Measurements from ENCODE around the gene DPH7. TPM values are rescaled to one million over a fixed set of nuclear protein-coding genes. Genes with fewer than 3 reads are reported as not detected.
A peak's percentile ranks its signal among the peaks of the same experiment; 100 is the strongest.

DPH7 gene
- polyA plus RNA-seq, 2 donors = 20.5 to 36.0 TPM

GRCh38 chr9:137583347-137583746, 4.6 kb upstream of the DPH7 start:
- Histone ChIP-seq H3K27ac (ENCODE audit: low read depth in 2 of 2, low read length in 1 of 2) (no peak overlapping the region), H3K27me3 (ENCODE audit: control insufficient read depth in 1 of 2, insufficient read depth in 2 of 2, low read length in 2 of 2) (no peaks in the 10 kb centered on the region), H3K4me1 (ENCODE audit: control insufficient read depth in 2 of 2, insufficient read depth in 2 of 2, low read length in 1 of 2) (peaks cover 4% of the 10 kb centered on the region in 2 donors), H3K4me3 (ENCODE audit: low read depth in 1 of 2, low read length in 2 of 2) (no peak overlapping the region), H3K9me3 (ENCODE audit: control insufficient read depth in 2 of 2, insufficient read depth in 1 of 2, low read depth in 1 of 2, low read length in 1 of 2) (no peaks in the 10 kb centered on the region), H3K36me3 (ENCODE audit: control insufficient read depth in 2 of 2, insufficient read depth in 2 of 2, low read length in 1 of 2) (peaks cover 5 to 58% of the 10 kb centered on the region in 2 donors)
- 83 to 87% methylated on average over 14 of the region's 14 CpGs for WGBS, 2 donors

- Histone ChIP-seq H3K27ac (ENCODE audit: low read depth in 2 of 2, low read length in 1 of 2) (no peak overlapping the region), H3K4me1 (ENCODE audit: control insufficient read depth in 2 of 2, insufficient read depth in 2 of 2, low read length in 1 of 2) (peaks cover 7 to 8% of the 10 kb centered on the region in 2 donors), H3K9me3 (ENCODE audit: control insufficient read depth in 2 of 2, insufficient read depth in 1 of 2, low read depth in 1 of 2, low read length in 1 of 2) (no peaks in the 10 kb centered on the region), H3K36me3 (ENCODE audit: control insufficient read depth in 2 of 2, insufficient read depth in 2 of 2, low read length in 1 of 2) (peaks cover 5 to 51% of the 10 kb centered on the region in 2 donors), H3K27me3 (ENCODE audit: control insufficient read depth in 1 of 2, insufficient read depth in 2 of 2, low read length in 2 of 2) (no peaks in the 10 kb centered on the region), H3K4me3 (ENCODE audit: low read depth in 1 of 2, low read length in 2 of 2) (no peak overlapping the region)
- WGBS, 2 donors = 78 to 83% methylated on average over 20 of the region's 20 CpGs
Observed at GRCh38 chr9:137582286-137582860, 3.6 kb upstream of the DPH7 start.

GRCh38 chr9:137581361-137582285, 2.9 kb upstream of the DPH7 start:
- 89% methylated on average over 22 of the region's 22 CpGs for WGBS, 2 donors
- H3K4me3 ChIP-seq (ENCODE audit: low read depth in 1 of 2, low read length in 2 of 2) = no peak overlapping the region
- peaks cover 7 to 8% of the 10 kb centered on the region in 2 donors for H3K4me1 ChIP-seq (ENCODE audit: control insufficient read depth in 2 of 2, insufficient read depth in 2 of 2, low read length in 1 of 2)
- no peaks in the 10 kb centered on the region for H3K27me3 ChIP-seq (ENCODE audit: control insufficient read depth in 1 of 2, insufficient read depth in 2 of 2, low read length in 2 of 2)
- H3K36me3 ChIP-seq (ENCODE audit: control insufficient read depth in 2 of 2, insufficient read depth in 2 of 2, low read length in 1 of 2) = peaks cover 5 to 44% of the 10 kb centered on the region in 2 donors
- no peaks in the 10 kb centered on the region for H3K9me3 ChIP-seq (ENCODE audit: control insufficient read depth in 2 of 2, insufficient read depth in 1 of 2, low read depth in 1 of 2, low read length in 1 of 2)
- H3K27ac ChIP-seq (ENCODE audit: low read depth in 2 of 2, low read length in 1 of 2) = no peak overlapping the region

- Histone ChIP-seq H3K36me3 (ENCODE audit: control insufficient read depth in 2 of 2, insufficient read depth in 2 of 2, low read length in 1 of 2) (peaks cover 5 to 37% of the 10 kb centered on the region in 2 donors), H3K4me1 (ENCODE audit: control insufficient read depth in 2 of 2, insufficient read depth in 2 of 2, low read length in 1 of 2) (peaks cover 8 to 9% of the 10 kb centered on the region in 2 donors), H3K27me3 (ENCODE audit: control insufficient read depth in 1 of 2, insufficient read depth in 2 of 2, low read length in 2 of 2) (no peaks in the 10 kb centered on the region), H3K27ac (ENCODE audit: low read depth in 2 of 2, low read length in 1 of 2) (no peak overlapping the region), H3K9me3 (ENCODE audit: control insufficient read depth in 2 of 2, insufficient read depth in 1 of 2, low read depth in 1 of 2, low read length in 1 of 2) (no peaks in the 10 kb centered on the region), H3K4me3 (ENCODE audit: low read depth in 1 of 2, low read length in 2 of 2) (no peak overlapping the region)
- 90 to 91% methylated on average over 4 of the region's 4 CpGs for WGBS, 2 donors
Observed at GRCh38 chr9:137580954-137581322, 2.2 kb upstream of the DPH7 start.

GRCh38 chr9:137580209-137580953, 1.7 kb upstream of the DPH7 start:
- Histone ChIP-seq H3K4me1 (ENCODE audit: control insufficient read depth in 2 of 2, insufficient read depth in 2 of 2, low read length in 1 of 2) (peaks cover 8 to 11% of the 10 kb centered on the region in 2 donors), H3K36me3 (ENCODE audit: control insufficient read depth in 2 of 2, insufficient read depth in 2 of 2, low read length in 1 of 2) (peaks cover 5 to 35% of the 10 kb centered on the region in 2 donors)

GRCh38 chr9:137579259-137579604, 507 bp upstream of the DPH7 start:
- Histone ChIP-seq H3K27me3 (ENCODE audit: control insufficient read depth in 1 of 2, insufficient read depth in 2 of 2, low read length in 2 of 2) (no peaks in the 10 kb centered on the region), H3K9me3 (ENCODE audit: control insufficient read depth in 2 of 2, insufficient read depth in 1 of 2, low read depth in 1 of 2, low read length in 1 of 2) (no peaks in the 10 kb centered on the region), H3K36me3 (ENCODE audit: control insufficient read depth in 2 of 2, insufficient read depth in 2 of 2, low read length in 1 of 2) (peaks cover 6 to 37% of the 10 kb centered on the region in 2 donors), H3K4me1 (ENCODE audit: control insufficient read depth in 2 of 2, insufficient read depth in 2 of 2, low read length in 1 of 2) (peaks cover 8 to 11% of the 10 kb centered on the region in 2 donors), H3K27ac (ENCODE audit: low read depth in 2 of 2, low read length in 1 of 2) (peak overlapping the region; percentile 82 to 89), H3K4me3 (ENCODE audit: low read depth in 1 of 2, low read length in 2 of 2) (peak overlapping the region; percentile 27 to 72)
- WGBS, 2 donors = 28 to 36% methylated on average over 19 of the region's 19 CpGs

More at GRCh38 chr9:137580209-137580953, 1.7 kb upstream of the DPH7 start:
- WGBS, 2 donors = 82 to 84% methylated on average over 23 of the region's 23 CpGs
- no peak overlapping the region for H3K4me3 ChIP-seq (ENCODE audit: low read depth in 1 of 2, low read length in 2 of 2)
- no peak overlapping the region for H3K27ac ChIP-seq (ENCODE audit: low read depth in 2 of 2, low read length in 1 of 2)
- H3K9me3 ChIP-seq (ENCODE audit: control insufficient read depth in 2 of 2, insufficient read depth in 1 of 2, low read depth in 1 of 2, low read length in 1 of 2) = no peaks in the 10 kb centered on the region
- H3K27me3 ChIP-seq (ENCODE audit: control insufficient read depth in 1 of 2, insufficient read depth in 2 of 2, low read length in 2 of 2) = no peaks in the 10 kb centered on the region

- WGBS, 2 donors = 82 to 85% methylated on average over 12 of the region's 12 CpGs
- no peaks in the 10 kb centered on the region for H3K27me3 ChIP-seq (ENCODE audit: control insufficient read depth in 1 of 2, insufficient read depth in 2 of 2, low read length in 2 of 2)
- no peak overlapping the region for H3K4me3 ChIP-seq (ENCODE audit: low read depth in 1 of 2, low read length in 2 of 2)
- H3K9me3 ChIP-seq (ENCODE audit: control insufficient read depth in 2 of 2, insufficient read depth in 1 of 2, low read depth in 1 of 2, low read length in 1 of 2) = no peaks in the 10 kb centered on the region
- H3K4me1 ChIP-seq (ENCODE audit: control insufficient read depth in 2 of 2, insufficient read depth in 2 of 2, low read length in 1 of 2) = peaks cover 8 to 11% of the 10 kb centered on the region in 2 donors
- H3K27ac ChIP-seq (ENCODE audit: low read depth in 2 of 2, low read length in 1 of 2) = no peak overlapping the region
- peaks cover 4 to 19% of the 10 kb centered on the region in 2 donors for H3K36me3 ChIP-seq (ENCODE audit: control insufficient read depth in 2 of 2, insufficient read depth in 2 of 2, low read length in 1 of 2)
Observed at GRCh38 chr9:137575716-137576411, 2.9 kb downstream of the DPH7 start.

- peaks cover 8 to 11% of the 10 kb centered on the region in 2 donors for H3K4me1 ChIP-seq (ENCODE audit: control insufficient read depth in 2 of 2, insufficient read depth in 2 of 2, low read length in 1 of 2)
- WGBS, 2 donors = 61 to 63% methylated on average over 9 of the region's 9 CpGs
- H3K9me3 ChIP-seq (ENCODE audit: control insufficient read depth in 2 of 2, insufficient read depth in 1 of 2, low read depth in 1 of 2, low read length in 1 of 2) = no peaks in the 10 kb centered on the region
- no peaks in the 10 kb centered on the region for H3K27me3 ChIP-seq (ENCODE audit: control insufficient read depth in 1 of 2, insufficient read depth in 2 of 2, low read length in 2 of 2)
- H3K4me3 ChIP-seq (ENCODE audit: low read depth in 1 of 2, low read length in 2 of 2) = no peak overlapping the region
- H3K27ac ChIP-seq (ENCODE audit: low read depth in 2 of 2, low read length in 1 of 2) = no peak overlapping the region
- H3K36me3 ChIP-seq (ENCODE audit: control insufficient read depth in 2 of 2, insufficient read depth in 2 of 2, low read length in 1 of 2) = peaks cover 7 to 19% of the 10 kb centered on the region in 2 donors
Observed at GRCh38 chr9:137575364-137575715, 3.4 kb downstream of the DPH7 start.

GRCh38 chr9:137574192-137574591, 4.5 kb downstream of the DPH7 start:
- Histone ChIP-seq H3K9me3 (ENCODE audit: control insufficient read depth in 2 of 2, insufficient read depth in 1 of 2, low read depth in 1 of 2, low read length in 1 of 2) (no peaks in the 10 kb centered on the region), H3K4me3 (ENCODE audit: low read depth in 1 of 2, low read length in 2 of 2) (no peak overlapping the region), H3K27me3 (ENCODE audit: control insufficient read depth in 1 of 2, insufficient read depth in 2 of 2, low read length in 2 of 2) (no peaks in the 10 kb centered on the region), H3K27ac (ENCODE audit: low read depth in 2 of 2, low read length in 1 of 2) (no peak overlapping the region), H3K36me3 (ENCODE audit: control insufficient read depth in 2 of 2, insufficient read depth in 2 of 2, low read length in 1 of 2) (peaks cover 7 to 19% of the 10 kb centered on the region in 2 donors), H3K4me1 (ENCODE audit: control insufficient read depth in 2 of 2, insufficient read depth in 2 of 2, low read length in 1 of 2) (peaks cover 4 to 9% of the 10 kb centered on the region in 2 donors)
- WGBS, 2 donors = 91% methylated on average over 10 of the region's 10 CpGs

Measured in esophagus (tissue), 2 donors.